HG03439 (cell line): Measurements from ENCODE around the gene NACC2.

Source experiments
- ATAC-seq: cut with Tn5 transposase; IDR thresholded peaks from one replicate; pipeline ENCODE4 v1.9.1; 2021; ENCODE audit warnings: mild to moderate bottlenecking, moderate library complexity; ENCODE audit not compliant: unreplicated experiment

NACC2 gene

GRCh38 chr9:136093995-136094881, 851 bp downstream of the NACC2 start:
- ATAC-seq = no peak

GRCh38 chr9:136093346-136093986, 1.6 kb downstream of the NACC2 start:
- no peak for ATAC-seq

- ATAC-seq = no peak
These were observed 2.3 kb downstream of the NACC2 start for GRCh38 chr9:136092741-136093140.

GRCh38 chr9:136092353-136092650, 2.8 kb downstream of the NACC2 start:
- ATAC-seq = no peak

GRCh38 chr9:136091582-136092352, 3.3 kb downstream of the NACC2 start:
- no peak for ATAC-seq

GRCh38 chr9:136090768-136091581, 4.1 kb downstream of the NACC2 start:
- ATAC-seq = no peak

- no peak for ATAC-seq
These were observed 4.9 kb downstream of the NACC2 start for GRCh38 chr9:136090056-136090735.

- no peak for ATAC-seq
These were observed 5.4 kb downstream of the NACC2 start for GRCh38 chr9:136089697-136090045.

GRCh38 chr9:136088939-136089696, 6.0 kb downstream of the NACC2 start:
- ATAC-seq = no peak

- no peak for ATAC-seq
These were observed 6.6 kb downstream of the NACC2 start for GRCh38 chr9:136088481-136088938.

GRCh38 chr9:136087741-136088480, 7.2 kb downstream of the NACC2 start:
- no peak for ATAC-seq

- no peak for ATAC-seq
These were observed 7.9 kb downstream of the NACC2 start for GRCh38 chr9:136086951-136087740.

- ATAC-seq = no peak
These were observed 8.7 kb downstream of the NACC2 start for GRCh38 chr9:136086213-136086881.

GRCh38 chr9:136085815-136086212, 9.3 kb downstream of the NACC2 start:
- no peak for ATAC-seq

- no peak for ATAC-seq
These were observed 10.8 kb downstream of the NACC2 start for GRCh38 chr9:136084063-136084944.

- no peak for ATAC-seq
These were observed 11.5 kb downstream of the NACC2 start for GRCh38 chr9:136083558-136084062.
